Panc1 (cell line): ENCODE results near the gene ACVR1B. TPM values are rescaled to one million over a fixed set of nuclear protein-coding genes. Genes with fewer than 3 reads are reported as not detected.

Experiments used
- ATAC-seq: fragments of 200-7000 bp; cut with Tn5 transposase; 2 replicates; pipeline ENCODE4 v1.9.1; 2020; ENCODE audit warnings: mild to moderate bottlenecking, moderate library complexity
- BruUV-seq: library from RNA; stranded (reverse); fragments of 400-500 nt; replicated peaks from 2 replicates; lab custom pipeline; 2021; lab: Mats Ljungman, UMichigan
- CTCF ChIA-PET: fragments of 300-600 bp; sonication (Branson Sonifier 250); formaldehyde crosslinking; loops from one replicate; lab custom pipeline; 2022; ENCODE audit warnings: antibody characterized with exemption; lab: Charles Lee
- POLR2A ChIA-PET: fragments of 300-600 bp; sonication (Branson Sonifier 250); formaldehyde crosslinking; loops from one replicate; lab custom pipeline; 2022; ENCODE audit warnings: antibody characterized with exemption; lab: Charles Lee
- DNase-seq: peaks from one replicate; pipeline ENCODE4 v3.0.0-alpha.2; 2010; ENCODE audit warnings: low read depth, low spot score
- H3K27ac ChIP-seq: 2 replicates; pipeline ENCODE4 v1.5.1; 2011; ENCODE audit warnings: mild to moderate bottlenecking, low read length, inconsistent platforms
- H3K27me3 ChIP-seq: fragments of 200-500 bp; sonication (Bioruptor generic); 2 replicates; pipeline ENCODE4 v1.6.0; 2014; ENCODE audit warnings: low read length, inconsistent platforms; ENCODE audit not compliant: control insufficient read depth, insufficient read depth
- H3K36me3 ChIP-seq: fragments of 200-500 bp; sonication (Bioruptor generic); 2 replicates; pipeline ENCODE4 v1.5.1; 2014; ENCODE audit warnings: inconsistent platforms, mild to moderate bottlenecking, low read length, moderate library complexity; ENCODE audit not compliant: control insufficient read depth, insufficient read depth
- H3K4me1 ChIP-seq: 2 replicates; pipeline ENCODE4 v1.5.1; 2011; ENCODE audit warnings: inconsistent platforms, mild to moderate bottlenecking, low read length, moderate library complexity; ENCODE audit not compliant: control insufficient read depth, insufficient read depth
- H3K4me3 ChIP-seq, 2 experiments: 2 replicates each; pipeline ENCODE4 v1.5.1; 2011 to 2012; ENCODE audit warnings: low read depth in 2 of 2, low read length in 2 of 2, mild to moderate bottlenecking in 2 of 2, inconsistent platforms in 1 of 2, moderate library complexity in 1 of 2
- H3K9me3 ChIP-seq: fragments of 200-500 bp; sonication (Bioruptor generic); 2 replicates; pipeline ENCODE4 v1.5.1; 2014; ENCODE audit warnings: low read depth, mild to moderate bottlenecking, inconsistent platforms, low read length, moderate library complexity; ENCODE audit not compliant: control insufficient read depth, insufficient read depth
- CTCF ChIP-seq: fragments of 450-650 bp; IDR thresholded peaks from 2 replicates; pipeline ENCODE4 v1.5.1; 2017; ENCODE audit warnings: mild to moderate bottlenecking
- POLR2AphosphoS5 ChIP-seq: IDR thresholded peaks from 2 replicates; pipeline ENCODE4 v1.6.1; 2012; ENCODE audit warnings: mild to moderate bottlenecking, low read depth, low read length, moderate library complexity
- REST ChIP-seq, 2 experiments: IDR thresholded peaks; 2 replicates each; pipeline ENCODE4 v1.6.1; 2011 to 2012; ENCODE audit warnings: low read depth in 2 of 2, control low read depth in 1 of 2, low read length in 1 of 2, mild to moderate bottlenecking in 1 of 2, moderate library complexity in 1 of 2; ENCODE audit not compliant: insufficient read depth in 1 of 2
- SIN3A ChIP-seq: IDR thresholded peaks from 2 replicates; pipeline ENCODE4 v1.6.1; 2012; ENCODE audit warnings: low read depth, mild to moderate bottlenecking, low read length, moderate library complexity, borderline replicate concordance; ENCODE audit not compliant: insufficient read depth
- TCF7L2 ChIP-seq: IDR thresholded peaks from 2 replicates; pipeline ENCODE4 v1.6.1; 2011; ENCODE audit warnings: mild to moderate bottlenecking, low read depth, low read length, inconsistent platforms
- in situ Hi-C: cut with HindIII; loops from 2 replicates; pipeline ENCODE4 v1.10.0; 2016; ENCODE audit warnings: low sequenced_read_pairs, low pct_unique_long_range_greater_than_20kb
- intact Hi-C: fragments of 100-400 bp; cut with micrococcal nuclease; formaldehyde crosslinking; loops from one replicate; pipeline ENCODE4 v1.10.0; 2022; ENCODE audit not compliant: unreplicated experiment
- total RNA-seq: library from RNA; stranded (reverse); gene quantifications from one replicate; pipeline ENCODE4 v1.2.1, GENCODE V29; 2021; ENCODE audit not compliant: unreplicated experiment

ACVR1B gene
- total RNA-seq, 1 experiment from 2014 or later = 23.0 TPM

GRCh38 chr12:51941604-51942003, 9.9 kb upstream of the ACVR1B start:
- DNase-seq (no peak), ATAC-seq (no peak)
- no peak overlapping the region for H3K27ac ChIP-seq
- ChIA-PET POLR2A (no interaction called here), CTCF (no interaction called here)
- H3K27me3 ChIP-seq = no peaks in the 10 kb centered on the region; the same call in 1 of the 2 replicates
- H3K4me1 ChIP-seq = no peaks in the 10 kb centered on the region
- intact Hi-C loops (no loop called here), in situ Hi-C loops (no loop called here)
- H3K4me3 ChIP-seq = no peak overlapping the region
- H3K9me3 ChIP-seq = peaks cover 16% of the 10 kb centered on the region
- BruUV-seq = no TSS peak
- TF ChIP-seq CTCF = no peak
- TF ChIP-seq REST (IDR thresholded peaks at IDR 0.05; ENCODE audit: insufficient read depth in 1 of 2, low read depth in 2 of 2, low read length in 1 of 2) = no peak
- no peak for TF ChIP-seq SIN3A
- TF ChIP-seq TCF7L2 = no peak
- no peak for TF ChIP-seq POLR2AphosphoS5
- H3K36me3 ChIP-seq = no peaks in the 10 kb centered on the region

- in situ Hi-C loops (no loop called here), intact Hi-C loops (no loop called here)
- ChIA-PET POLR2A (no interaction called here), CTCF (no interaction called here)
- Histone ChIP-seq H3K27me3 (no peaks in the 10 kb centered on the region; the same call in 1 of the 2 replicates), H3K27ac (no peak overlapping the region), H3K36me3 (no peaks in the 10 kb centered on the region), H3K4me3 (no peak overlapping the region), H3K4me1 (no peaks in the 10 kb centered on the region), H3K9me3 (peaks cover 16% of the 10 kb centered on the region)
- DNase-seq (no peak), ATAC-seq (no peak)
- TF ChIP-seq TCF7L2 (no peak), CTCF (no peak), REST (IDR thresholded peaks at IDR 0.05; ENCODE audit: insufficient read depth in 1 of 2, low read depth in 2 of 2, low read length in 1 of 2) (no peak), SIN3A (no peak), POLR2AphosphoS5 (no peak)
- no TSS peak for BruUV-seq
These were observed 9.4 kb upstream of the ACVR1B start for GRCh38 chr12:51942056-51942455.
